GM18505 (cell line): ENCODE data around the gene LZTR1.

ENCODE experiments used
- ATAC-seq: cut with Tn5 transposase; IDR thresholded peaks from one replicate; pipeline ENCODE4 v1.9.1; 2021; ENCODE audit not compliant: unreplicated experiment
- POLR2A ChIP-seq: IDR thresholded peaks from 4 replicates; pipeline ENCODE4 v1.6.1; 2011; ENCODE audit warnings: borderline replicate concordance; ENCODE audit not compliant: insufficient read depth, insufficient read length; ENCODE audit errors: extremely low read depth

The LZTR1 gene

DNA sequence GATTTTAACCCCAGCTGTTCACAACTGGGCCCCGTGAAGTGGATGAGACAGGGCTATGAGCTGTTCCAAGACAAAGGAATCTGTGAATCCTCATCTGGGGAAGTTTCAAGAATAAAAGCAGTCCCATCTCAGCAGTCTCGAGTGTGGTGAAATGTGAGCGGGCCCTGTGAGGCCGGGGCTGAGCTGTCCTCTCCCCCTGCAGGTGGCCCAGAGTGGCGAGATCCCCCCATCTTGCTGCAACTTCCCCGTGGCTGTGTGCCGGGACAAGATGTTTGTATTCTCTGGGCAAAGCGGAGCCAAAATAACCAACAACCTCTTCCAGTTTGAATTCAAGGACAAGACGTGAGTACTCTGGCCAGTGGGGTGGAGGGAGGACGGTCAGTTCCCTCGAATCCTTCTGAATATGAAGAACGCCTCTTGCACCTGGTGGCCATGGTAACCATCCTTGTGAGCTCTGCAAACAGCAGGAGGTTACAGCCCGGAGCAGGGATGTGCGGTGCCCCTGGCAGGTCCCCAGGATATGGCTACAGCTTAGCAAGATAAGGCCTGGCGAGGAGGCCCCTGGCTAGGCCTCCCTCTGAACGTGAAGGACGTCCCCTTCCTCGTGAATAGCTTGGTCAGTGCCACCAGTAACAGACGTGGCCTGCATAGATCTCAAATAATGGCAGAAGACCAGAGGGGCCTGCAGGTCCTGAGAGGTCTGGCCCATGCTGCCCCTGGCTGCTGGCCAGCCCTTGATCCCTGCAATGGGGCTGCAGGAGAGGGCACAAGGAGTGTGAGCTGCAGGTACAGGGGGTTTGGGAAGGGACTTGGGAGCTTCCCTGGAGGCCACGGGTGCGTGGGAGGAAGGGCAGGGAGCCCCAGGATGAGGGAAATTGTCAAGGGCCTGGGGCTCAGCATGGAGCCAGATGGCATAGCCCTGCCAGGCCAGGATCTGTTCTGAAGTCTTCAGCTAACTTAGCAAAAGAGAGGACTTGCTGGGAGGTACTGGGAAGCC is 8.4 kb downstream of the LZTR1 start:
- ATAC-seq: no peak
- TF ChIP-seq POLR2A: no peak

DNA sequence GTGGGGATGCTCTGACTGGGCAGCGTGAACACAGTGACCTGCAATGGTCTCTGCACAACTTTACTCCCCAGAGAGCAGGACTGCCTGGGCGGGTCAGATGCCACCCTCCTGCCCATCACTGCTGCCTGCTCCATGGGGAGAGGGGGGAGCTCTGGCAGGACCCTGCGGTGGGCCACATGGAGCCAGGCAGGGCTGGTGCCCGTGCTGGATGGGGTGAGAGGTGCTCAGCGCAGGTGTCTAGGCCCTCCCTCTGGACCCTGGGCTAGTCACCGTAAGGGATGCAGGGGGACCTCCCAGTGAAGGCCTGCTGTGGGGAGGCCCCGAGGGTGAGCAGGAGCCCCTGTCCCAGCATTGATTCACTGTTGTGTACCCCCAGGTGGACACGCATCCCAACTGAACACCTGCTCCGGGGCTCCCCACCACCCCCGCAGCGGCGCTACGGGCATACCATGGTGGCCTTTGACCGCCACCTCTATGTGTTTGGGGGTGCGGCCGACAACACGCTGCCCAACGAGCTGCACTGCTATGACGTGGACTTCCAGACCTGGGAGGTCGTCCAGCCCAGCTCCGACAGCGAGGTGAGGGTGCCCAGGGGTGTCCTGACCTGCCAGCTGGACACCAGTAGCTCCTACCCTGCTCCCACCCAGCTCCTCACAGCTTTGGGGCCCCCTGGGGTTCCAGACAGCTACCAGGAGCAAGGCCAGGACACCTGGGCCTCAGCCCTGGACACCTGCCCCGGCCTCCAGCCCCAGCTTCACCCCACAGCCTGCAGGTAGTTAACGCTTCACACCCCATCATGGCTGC is 9.4 kb downstream of the LZTR1 start:
- TF ChIP-seq POLR2A: no peak
- no peak for ATAC-seq

DNA sequence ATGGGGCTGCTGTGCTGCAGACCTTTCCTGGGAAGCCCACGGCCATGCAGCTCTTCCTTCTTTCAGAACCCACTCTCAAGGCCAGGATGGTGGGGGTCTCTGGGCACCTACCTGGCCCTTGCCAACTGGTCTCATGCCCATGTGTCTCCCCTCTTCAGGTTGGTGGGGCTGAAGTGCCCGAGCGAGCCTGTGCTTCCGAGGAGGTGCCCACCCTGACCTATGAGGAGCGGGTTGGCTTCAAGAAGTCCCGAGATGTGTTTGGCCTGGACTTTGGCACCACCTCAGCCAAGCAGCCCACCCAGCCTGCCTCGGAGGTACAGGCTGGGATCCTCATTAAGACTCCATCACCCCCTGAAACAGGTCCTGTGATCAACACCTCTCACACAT is 10.0 kb downstream of the LZTR1 start:
- TF ChIP-seq POLR2A: no peak
- no peak for ATAC-seq

DNA sequence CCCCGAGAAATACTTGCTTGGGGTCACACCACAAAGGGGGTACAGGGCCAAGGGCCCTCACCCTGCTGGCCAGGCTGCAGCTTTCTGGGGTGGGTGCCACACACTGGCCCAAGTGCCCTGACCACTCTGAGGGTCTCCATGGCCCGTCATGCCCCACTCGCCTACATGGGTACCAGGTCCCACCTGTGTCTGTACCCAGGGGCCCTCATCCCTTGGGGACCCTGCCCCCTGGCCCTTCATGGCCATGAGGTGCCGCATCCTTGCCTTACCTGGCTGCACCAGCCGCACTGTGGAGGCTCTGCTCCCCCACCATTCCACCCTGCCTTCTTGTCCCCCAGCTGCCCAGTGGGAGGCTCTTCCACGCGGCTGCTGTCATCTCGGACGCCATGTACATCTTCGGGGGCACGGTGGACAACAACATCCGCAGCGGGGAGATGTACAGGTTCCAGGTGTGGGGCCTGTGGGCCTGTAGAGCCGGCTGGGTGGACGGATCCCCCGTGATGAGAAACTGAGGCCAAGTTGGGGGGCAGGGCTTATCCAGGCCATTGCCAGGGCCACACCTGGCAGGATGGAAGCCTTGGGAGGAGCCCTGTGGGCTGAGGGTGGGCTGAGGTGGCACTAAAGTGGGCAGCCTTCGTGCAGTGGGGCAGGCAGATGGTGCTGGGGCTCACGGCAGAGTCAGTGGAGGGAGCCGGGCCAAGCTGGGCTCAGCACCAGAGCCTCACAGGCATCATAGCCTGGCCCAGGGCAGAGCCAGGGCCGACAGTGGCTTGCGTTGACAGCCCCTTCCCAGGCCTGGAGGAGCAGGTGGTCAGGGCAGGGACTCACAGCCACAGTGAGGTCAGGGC is 10.6 kb downstream of the LZTR1 start:
- no peak for TF ChIP-seq POLR2A
- no peak for ATAC-seq

DNA sequence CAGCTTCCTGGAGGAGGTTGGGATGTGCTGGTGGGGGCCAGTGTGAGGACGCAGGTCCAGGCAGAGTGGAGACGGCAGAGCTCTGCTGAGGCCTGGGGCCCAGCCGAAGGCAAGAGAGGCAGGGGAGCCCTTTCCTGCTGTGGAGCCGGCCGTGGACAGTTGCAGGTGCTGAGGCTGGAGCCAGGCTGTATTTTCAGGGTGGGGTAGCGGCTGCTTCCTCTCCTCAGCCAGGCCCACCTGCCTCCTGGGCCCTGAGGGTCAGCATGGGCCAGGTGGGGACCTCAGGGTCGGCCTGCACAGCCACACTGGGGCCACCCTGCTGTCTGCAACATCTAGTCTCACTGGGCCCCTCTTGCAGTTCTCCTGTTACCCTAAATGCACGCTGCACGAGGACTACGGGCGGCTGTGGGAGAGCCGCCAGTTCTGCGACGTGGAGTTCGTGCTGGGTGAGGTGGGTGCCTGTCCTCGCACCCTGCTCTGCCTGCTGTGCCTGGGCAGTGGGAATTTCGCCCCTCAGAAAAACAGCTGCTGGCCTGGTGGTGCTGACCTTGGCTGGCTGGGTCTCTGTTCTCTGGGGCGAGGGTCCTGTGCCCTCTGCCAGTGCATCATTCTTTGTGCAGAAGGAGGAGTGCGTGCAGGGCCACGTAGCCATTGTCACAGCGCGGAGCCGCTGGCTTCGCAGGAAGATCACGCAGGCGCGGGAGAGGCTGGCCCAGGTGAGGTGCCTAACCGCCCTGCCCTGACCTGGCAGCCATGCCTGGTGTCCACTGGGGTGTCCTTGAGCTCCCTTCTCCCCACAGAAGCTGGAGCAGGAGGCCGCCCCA is 11.4 kb downstream of the LZTR1 start:
- ATAC-seq: no peak
- TF ChIP-seq POLR2A: no peak

DNA sequence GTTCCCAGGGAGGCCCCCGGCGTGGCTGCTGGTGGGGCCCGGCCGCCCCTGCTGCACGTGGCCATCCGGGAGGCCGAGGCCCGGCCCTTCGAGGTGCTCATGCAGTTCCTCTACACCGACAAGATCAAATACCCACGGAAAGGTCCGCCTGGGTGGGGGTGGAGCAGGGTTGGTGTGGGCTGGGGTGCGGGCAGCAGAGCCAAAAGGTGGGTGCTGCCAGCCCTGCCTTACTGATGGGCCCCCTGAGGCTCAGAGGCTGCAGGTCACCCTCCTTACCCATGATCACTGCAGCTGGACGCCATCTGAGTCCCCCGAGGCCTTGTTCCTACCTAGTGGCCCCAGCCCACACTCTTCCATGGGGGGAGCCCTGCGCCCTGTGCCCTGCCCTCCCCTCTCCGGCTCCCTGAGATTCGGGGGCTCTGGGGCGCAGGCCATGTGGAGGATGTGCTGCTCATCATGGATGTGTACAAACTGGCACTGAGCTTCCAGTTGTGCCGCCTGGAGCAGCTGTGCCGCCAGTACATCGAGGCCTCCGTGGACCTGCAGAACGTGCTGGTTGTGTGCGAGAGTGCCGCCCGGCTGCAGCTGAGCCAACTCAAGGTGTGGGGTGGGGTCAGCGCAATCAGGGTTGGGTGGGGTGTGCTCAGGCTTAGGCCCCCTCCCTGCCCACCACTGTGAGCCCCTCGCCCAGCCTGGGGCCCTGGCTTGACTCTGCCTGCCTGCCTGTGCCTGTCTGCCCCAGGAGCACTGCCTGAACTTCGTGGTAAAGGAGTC is 12.2 kb downstream of the LZTR1 start:
- no peak for TF ChIP-seq POLR2A
- ATAC-seq: no peak

DNA sequence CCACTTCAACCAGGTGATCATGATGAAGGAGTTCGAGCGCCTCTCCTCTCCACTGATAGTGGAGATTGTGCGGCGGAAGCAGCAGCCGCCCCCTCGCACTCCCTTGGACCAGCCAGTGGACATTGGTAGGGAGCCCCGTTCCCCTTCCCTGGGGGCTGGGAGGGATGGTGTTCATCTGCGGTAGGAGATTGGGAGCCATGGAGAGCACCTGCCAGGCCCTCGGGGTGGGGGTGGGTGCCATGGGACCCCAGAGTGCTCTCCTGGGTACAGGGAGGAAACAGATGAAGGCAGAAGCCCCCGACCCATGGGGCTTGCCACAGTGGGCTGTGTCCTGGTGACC is 12.8 kb downstream of the LZTR1 start:
- TF ChIP-seq POLR2A: no peak
- ATAC-seq: no peak

DNA sequence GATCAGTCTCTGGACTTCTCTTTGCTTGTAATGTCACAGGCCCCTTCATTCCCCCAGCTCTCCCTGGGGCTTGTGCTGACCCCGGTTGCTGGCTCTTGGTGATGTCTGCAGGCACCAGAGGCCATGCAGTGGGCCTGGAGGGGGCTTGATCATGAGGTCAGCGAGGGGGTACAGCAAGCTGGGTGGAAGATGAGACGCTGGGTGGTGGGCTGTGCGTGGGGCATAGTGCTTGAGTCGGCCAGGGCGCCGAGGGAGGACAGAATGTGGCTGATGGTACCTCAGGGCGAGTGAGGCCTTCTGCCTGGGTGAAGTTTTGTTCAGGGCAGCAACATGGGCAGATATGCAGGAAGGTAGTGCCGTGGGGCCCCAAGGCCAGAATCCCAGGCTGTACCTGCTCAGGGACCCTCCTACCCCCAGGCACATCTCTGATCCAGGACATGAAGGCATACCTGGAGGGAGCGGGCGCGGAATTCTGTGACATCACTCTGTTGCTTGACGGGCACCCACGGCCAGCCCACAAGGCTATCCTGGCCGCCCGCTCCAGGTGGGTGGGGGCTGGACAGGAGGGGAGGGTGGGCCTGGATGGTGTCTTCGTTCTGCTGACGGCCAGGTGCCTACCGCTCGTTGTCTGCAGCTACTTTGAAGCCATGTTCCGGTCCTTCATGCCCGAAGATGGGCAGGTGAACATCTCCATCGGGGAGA is 13.4 kb downstream of the LZTR1 start:
- no peak for ATAC-seq
- TF ChIP-seq POLR2A: no peak

DNA sequence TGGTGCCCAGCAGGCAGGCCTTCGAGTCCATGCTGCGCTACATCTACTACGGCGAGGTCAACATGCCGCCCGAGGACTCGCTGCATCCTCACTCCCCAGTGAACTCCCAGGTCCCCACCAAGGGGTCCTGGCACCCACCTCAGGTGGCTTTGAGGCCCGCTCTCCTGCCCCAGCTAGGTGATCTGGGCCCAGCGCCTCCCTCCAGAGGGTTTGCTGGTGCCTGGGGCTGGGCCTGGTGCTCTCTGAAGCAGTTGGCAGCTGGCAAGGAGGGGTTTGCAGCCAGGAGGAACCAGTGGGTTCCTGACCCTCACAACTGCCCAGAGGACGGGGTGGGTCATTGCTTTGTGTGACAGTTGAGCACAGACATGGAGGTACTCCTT is 13.9 kb downstream of the LZTR1 start:
- ATAC-seq: no peak
- TF ChIP-seq POLR2A: no peak

DNA sequence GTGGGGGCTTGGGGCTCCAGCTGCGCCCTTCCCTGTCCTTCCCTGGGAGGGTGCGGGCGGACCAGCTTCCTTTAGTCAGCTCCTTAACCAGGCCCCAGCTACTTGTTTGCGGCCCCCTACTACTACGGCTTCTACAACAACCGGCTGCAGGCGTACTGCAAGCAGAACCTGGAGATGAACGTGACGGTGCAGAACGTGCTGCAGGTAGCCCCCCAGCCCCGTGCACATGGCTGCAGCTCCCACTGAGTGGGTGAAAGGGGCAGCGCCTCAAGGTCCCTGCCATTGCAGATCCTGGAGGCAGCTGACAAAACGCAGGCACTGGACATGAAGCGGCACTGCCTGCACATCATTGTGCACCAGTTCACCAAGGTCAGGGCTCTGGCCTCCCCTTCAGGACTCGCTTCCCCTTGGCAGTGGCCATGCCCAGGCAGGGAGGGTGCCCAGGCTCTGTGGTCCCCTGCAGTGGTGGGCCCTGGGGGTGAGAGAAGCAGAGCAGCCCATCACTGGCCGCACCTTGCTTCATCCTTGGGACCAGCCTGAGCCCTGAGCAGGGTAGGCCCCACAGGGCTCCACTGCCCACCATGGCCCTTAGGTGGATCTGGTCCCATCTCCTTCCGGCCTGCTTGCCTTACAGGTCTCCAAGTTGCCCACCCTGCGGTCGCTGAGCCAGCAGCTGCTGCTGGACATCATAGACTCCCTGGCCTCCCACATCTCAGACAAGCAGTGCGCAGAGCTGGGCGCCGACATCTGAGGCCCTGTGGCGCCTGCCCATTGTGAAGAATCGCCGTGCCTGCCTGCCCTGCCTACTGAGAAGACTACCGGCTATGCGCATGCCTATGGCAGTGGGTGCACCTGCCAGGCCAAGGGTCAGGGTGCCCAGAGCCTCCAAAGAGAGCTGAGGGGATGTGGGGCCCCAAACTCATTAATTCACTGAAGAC is 14.8 kb downstream of the LZTR1 start:
- ATAC-seq: no peak
- no peak for TF ChIP-seq POLR2A

DNA sequence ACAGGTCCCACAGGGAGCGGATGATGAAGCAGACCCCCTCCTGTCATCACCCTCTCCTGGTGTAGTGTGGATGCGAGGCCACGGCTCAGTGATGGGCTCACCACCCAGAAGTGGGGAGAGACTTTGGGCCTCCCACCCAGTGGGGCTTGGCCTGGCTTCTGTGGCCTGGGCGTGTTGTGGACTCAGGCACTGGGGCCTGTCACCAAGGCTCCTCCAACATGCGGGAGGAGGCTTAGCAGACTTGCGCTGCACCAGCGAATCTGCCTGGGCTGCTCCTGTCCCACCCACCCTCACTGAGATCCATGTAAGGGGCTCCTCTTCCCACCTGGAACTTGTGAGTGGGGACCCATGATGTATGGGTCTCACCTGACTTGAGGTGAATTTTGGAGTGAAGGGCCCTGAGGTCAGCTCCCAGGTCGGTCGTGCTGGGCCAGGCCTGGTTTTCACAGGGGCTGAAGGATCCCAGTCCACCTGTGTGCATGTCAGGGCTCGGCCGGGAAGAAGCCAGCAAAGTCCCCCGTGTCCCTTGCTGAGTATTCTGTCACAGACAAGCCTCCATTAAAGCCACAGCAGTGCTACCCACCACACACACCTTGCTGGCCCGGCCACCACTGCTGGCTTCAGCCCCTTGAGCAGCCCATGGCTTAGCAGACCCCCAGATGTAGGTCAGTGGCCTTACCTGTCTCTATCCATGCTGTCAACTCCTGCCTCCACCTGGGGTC is 15.6 kb downstream of the LZTR1 start:
- peak; percentile 23 for TF ChIP-seq POLR2A
- ATAC-seq: no peak
